ENCODE measurements around the gene TIMP4. TPM values are rescaled to one million over a fixed set of nuclear protein-coding genes. Genes with fewer than 3 reads are reported as not detected.

The TIMP4 gene
- total RNA-seq, 1 donor from 2014 or later: 1.1 TPM

DNA sequence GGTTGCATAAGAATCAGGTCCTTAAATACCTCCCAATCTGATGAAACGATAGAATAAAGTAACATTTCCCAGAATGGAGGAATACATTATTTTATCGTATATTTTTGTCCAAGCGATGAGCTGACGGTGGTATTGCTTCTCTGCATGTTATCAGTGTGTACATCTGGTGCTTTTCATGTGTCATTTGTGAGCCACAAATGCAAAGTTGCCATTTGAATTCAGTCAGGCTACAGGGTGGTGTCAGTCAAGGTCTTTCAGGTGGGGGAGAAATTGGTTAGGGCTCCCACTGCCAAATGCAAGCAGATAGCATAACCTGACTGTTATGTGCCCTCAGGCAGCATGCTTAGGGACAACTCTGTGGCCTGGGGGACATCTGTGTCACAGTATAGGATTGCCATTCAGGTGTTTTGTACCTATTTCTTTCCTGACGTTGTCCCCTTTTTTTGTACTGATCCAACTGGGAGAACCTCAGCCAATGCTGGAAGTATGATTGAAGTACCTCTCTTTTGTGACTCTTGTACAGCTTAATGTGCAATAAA, 26.5 kb upstream of the TIMP4 start:
- DNase-seq: no peak

DNA sequence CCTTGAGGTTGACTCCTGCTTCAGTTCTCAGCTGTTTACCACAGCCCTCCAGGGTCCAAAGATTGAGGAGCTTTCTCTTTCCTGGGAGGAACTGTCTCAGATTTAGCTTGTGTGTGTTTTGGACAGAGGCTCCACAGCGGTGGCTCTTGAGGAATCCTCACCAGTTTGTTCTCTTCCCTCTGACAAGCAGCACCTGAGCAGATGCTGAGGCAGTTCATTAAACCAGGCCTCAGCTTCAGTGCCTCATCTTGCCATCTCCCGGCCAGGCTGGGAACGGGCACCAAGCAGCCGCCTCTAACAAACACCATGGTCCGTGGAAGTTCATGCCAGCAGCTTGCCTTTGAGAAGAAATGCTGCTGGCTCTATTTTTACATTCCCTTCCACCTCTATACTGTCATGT, 25.8 kb upstream of the TIMP4 start:
- no peak for DNase-seq

DNA sequence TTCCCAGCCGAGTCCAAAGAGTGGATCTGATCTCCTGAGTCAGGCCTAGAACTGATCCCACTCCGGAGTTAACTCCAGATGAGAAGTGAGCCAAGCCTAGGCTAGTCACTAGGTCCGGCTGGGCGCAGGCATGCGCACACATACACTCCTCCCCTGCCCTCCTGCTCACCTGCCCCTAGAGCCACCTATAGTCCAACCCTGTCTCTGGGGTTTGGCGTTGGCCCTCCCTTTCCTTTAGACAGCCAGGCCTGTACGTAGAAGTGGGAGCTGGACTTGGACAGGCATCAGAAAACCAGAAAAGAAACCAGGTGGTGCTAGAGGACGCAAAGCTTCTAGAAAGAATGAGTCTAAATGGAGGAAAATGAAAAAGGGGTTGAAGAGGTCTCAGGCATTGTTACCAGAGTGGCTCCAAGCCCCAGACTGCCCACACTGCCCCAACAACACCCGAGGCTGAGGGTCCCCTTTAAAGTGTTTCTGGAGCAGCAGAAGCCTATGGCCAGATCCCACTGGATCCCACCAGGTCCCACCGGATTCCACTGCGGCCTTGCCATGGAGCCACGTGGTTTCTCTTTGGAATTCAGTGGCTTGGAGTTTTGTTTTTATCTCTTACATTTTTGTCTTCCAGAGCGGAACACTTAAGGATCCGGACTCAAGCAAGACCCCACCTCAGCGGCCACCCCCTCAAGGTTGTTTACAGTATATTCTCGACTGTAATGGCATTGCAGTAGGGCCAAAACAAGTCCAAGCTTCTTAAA, 24.2 kb upstream of the TIMP4 start:
- no peak for DNase-seq

DNA sequence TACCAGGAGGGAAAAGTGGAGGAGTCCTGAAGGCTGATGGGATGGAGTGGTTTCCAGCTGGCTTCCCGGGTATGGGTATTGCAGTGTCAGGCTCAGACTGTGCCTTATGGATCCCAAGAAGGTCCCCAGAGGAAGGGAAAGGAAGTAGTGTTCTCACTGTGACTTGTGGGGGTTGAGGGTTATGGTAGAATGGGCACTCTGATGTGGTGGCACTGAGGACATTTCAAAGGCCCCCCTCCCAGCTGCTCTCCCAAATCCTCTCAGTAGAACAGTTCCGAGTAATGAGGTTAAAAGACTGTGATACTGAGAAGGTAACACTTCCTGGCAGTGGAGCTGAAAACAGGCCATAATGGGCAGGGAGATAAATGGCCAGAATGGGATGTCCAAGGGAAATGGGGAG, 23.1 kb upstream of the TIMP4 start:
- no peak for DNase-seq

DNA sequence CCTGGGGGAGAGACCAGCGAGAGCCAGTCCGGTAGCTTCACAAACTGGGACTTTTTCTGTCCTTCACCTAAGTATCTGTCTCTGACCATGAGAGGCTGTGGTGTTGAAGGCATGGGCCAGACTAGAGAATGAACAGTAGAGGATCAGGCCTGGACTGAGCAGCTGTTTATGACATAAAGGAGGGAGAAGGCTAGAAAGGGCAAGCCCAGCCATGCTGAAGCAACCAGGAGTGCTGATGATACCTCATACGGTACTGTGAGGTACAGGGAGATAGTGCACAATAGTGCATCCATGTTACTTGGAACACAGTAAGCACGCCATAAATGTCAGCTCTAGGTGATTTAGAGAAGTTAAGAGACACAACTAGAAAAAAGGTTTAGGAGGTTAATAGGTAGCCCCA, 22.6 kb upstream of the TIMP4 start:
- DNase-seq: no peak

DNA sequence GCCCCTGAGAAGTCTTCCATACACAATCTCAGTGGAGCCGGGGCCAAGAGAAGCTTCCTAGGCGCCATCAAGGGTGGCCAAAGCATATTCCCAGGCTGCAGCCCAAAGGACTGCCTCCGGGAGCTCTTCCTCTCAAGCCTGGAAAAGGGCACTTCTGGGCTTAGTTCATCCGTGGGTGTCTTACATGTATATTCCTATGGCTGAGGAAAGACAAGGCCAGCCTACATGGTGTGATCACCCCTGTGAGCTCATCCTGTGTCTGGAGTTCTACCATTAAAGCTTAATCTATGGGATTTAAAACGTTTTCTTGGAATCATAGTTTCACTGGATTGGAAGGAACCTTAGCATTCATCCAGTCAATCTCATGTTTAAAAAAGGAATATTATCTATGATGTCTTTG, 21.9 kb upstream of the TIMP4 start:
- DNase-seq: no peak

DNA sequence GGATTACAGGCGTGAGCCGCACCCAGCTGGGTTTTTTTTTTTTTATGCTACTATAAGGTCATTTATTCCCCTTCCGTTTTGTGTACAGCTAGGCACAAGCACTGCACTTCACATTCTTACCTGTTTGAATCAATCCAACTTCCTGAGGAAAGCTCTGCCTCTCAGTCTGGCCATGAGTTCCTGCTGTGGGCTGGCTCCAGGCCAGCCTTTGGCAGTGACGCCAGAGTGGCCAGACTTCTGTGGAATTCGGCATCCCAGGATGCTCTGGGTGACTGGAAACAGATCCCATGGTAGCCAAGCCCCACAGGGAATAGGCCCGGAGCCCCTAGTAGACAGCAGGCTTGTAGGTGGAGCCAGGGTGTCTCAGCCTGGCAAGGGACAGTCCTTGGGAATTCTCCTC, 21.5 kb upstream of the TIMP4 start:
- DNase-seq: no peak

DNA sequence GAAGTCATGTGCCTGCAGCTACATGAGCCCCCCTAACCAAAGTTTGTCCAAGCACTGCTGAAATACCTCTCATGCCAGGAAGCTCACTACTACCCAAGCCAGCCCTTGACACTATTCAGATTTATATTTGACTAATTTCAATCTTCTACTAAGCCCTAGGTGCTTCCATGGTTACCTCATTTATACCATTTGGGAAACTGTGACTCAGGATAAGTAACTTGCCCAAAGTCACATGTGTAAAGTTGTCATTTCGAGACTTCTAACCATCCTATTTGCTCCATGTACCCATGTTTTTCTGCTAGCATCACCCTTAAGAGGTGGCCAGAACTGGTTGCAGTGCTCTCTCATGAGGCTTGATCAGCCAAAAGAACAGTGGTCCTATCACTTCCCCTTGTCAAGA, 20.7 kb upstream of the TIMP4 start:
- no peak for DNase-seq

DNA sequence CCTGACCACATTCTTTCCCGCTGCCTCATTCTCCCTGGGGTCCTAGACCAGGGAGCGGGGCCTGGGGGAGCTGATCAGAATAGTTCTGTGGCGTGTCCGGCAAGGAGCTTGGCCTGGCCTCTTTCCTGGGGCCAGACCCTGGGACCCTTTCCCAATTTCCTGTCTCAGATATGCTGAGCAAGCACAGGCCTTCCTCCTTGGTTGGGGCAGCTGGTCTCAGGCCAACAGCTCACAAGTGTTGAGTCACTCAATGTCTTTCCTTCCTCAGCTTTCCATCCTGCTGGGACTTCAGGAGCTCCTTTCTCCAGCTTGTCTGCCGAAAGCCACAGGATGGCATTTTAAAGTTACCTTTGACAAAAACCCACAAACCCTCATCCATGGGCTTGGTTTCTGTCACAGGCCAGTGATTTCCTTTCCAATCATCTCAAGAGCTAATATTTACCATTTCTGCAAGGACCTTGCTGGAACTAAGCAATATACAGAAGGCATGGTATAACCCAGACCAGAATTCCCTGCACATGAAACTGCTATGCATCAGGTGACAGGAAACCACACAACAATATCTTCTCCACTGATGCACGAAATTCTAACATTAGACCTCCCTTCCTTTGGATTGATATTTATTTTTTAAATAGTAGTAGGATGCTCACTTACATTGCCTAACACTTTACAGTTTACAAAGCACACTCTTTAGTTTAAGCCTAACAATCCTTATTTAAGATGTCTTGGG, 19.5 kb upstream of the TIMP4 start:
- DNase-seq: no peak

DNA sequence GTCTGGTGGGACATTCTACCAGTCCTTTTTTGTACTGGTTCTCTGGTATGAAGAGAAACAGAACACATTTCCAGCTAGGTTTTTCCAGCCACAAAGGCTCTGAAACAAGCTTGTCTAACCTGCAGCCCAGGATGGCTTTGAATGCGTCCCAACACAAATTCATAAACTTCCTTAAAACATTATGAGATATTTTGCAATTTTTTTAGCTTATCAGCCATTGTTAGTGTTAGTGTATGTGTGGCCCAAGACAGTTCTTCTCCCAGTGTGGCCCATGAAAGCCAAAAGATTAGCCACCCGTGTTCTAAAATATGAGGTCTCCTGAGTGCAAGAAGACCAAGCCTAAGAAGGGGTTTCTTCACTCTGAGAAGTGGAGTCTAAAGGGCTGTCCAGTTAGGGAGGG, 18.4 kb upstream of the TIMP4 start:
- no peak for DNase-seq

DNA sequence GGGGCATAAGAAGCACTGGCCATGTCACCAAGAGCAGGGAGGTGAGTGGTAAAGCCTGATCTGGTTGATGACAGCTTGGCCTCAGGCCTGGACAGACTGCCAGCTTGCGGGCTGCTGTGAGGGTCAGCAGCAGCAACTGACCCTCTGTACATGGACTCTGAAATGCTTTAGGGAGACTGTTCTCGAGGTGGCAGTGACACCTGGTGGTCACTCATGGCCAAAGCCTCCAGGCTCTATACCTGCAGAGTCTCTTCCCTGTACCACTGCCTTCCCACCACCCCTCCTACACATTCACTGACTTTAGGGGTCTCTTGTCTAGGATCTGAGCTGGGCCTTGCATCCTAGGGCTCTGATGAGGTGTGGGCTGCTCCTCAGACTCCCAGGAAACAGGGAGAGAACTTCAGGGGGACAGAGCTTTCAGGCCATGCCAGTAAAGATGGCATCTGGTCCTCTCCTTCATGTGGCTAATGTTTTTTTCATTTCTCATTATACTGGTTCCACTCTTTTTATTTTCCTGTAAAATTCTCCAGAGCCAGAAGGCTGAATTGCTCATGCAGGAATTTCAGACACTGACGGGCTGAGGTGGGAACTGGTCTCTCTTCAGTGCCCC, 17.2 kb upstream of the TIMP4 start:
- peak; percentile 71 for DNase-seq

DNA sequence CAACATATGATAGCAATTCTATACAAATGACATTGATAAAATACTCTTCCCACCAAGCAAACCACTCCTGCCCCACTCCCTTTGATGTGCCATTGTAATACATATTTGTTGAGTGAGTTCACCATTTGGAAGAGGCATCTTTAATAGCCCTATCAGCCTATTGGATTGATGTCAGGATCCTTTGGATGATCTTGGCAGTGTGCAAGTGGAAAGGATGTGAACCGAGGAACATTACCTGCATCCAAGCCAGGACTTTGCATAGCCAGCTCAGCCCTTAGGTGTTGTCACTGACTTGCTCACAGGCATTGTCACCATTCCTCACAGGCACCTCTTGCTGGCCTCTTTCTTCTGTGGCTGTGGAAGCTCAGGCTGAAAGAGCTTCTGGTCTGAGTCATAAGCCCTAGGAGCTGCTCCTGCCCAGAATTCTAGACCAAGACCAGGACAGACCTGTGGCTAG, 16.5 kb upstream of the TIMP4 start:
- DNase-seq: no peak

DNA sequence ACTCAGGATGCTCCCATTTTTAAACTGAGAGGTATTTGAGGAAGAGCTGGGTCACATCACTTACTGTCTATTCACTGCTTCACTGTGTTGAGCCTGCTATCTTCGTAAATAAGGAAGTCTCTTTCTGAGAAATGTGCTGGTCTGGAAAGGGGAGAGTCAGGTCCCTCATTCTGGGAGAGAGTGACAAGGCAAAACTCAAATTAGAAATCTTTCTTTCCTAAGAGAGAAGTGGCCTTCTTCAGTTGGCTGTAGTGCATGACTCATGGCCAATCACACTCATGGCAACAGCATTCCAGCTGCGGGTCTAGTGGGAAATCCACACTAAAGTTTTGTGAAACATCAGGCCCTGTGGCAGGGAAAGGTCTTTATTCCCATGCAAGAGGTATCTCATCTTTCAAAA, 11.5 kb upstream of the TIMP4 start:
- DNase-seq: no peak

DNA sequence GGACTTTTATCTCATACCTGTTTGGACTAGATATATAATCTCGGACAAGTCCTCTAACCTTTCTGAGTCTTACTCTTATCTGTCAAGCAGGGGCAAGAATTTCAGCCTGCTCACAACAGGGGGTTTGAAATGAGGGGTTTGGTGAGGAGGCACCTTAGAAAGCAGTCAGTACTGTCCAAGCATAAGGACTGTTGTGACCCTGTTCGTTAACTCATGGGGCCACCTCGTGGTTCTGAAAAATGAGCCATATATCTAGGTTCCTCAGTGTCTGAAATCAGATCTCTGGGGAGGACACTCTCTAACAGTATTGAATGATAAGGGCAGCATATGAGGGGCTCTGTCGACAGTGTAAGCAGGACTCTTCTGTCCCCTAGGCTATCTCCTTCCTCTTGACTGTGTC, 7.2 kb upstream of the TIMP4 start:
- no peak for DNase-seq

DNA sequence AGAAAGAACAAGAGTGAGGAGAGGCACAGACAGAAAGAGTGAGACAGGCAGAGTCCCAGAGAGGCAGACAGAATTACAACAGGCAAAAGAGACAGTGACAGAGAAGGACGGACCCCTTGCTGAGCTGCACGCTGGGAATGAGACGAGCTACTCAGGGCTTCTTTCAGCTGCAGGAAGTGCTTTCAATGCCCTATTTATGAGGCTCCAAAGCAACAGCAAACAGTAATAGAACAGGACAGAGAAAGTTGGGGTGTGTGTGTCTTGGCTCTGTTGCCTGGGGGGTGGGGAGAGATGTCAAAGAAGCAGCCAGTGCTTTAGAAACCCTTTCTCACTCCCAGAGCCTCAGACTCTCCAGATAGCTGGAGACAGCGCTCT, 502 bp upstream of the TIMP4 start:
- peak; percentile 24 for DNase-seq

DNA sequence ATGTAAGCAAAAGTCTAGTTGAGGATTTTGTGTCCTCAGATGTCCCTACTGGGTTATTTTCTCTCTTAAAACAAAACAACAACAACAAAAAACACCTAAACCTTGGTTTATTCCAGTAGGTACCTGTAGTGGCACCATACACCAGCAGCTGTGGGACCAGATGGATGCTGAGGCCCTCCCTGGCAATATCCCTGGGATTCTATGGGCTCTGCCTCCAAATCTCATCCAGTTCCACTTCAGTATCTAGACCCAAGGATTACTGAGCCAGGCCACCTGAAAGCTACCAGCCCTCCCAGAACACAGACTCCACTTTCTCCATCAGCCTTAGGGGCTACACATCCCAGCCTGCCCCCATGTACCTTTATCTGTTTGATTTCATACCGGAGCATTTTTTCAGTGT, 1.7 kb downstream of the TIMP4 start:
- no peak for DNase-seq

DNA sequence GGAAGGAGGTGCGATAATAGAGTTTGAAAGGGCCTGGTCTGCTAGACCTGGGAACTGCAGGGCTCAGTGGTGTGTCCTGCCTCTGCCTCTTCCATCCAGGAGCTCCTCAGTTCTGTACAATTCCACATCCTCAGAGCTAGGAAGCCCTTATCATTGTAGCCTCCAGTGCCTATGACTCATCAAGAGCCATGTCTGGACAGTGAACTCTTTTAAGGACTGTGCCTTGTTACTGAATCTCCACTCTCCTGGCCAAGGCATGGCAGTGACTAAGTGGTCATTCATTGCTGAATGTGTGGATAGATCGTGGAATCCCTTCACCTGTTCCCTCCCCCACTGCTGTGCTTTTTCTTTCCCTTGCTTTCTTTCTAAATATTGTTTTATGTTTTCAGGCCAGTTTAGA, 2.9 kb downstream of the TIMP4 start:
- no peak for DNase-seq

DNA sequence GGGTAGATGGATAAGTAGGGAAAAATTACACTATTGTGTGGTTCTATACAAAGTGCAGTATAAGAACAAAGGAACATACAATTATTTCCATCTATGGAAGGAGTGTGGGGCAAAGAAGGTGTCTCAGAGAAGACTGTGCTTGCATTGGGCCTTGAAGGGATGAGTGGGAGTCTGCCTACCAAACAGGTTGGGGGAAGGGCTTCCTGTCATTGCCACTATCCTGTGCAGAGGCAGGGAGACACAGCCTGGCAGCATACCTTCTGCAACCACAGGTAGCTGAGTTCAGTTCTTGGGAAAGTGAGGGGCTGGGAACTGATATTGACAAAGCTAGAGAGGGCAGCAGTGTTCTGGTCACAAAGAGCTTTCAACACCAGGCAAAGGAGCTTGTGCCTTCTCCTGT, 3.4 kb downstream of the TIMP4 start:
- DNase-seq: no peak

DNA sequence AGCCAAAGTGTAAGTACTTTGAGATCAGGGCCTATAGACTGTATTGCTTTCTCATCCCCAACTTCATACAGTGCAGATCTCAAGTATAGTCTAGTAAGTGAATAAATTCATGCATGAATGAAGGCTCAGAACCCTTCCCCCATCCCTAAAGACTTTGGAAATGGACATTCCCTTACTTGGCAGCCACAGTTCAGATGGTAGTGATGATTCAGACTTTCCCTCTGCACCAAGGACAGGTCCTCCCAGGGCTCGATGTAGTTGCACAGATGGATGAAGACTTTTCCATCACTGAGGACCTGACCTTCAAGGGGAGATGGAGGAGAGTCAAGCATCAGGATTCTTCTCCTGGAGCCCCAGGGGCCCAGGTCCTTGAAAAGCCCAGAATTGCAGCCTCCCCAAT, 4.6 kb downstream of the TIMP4 start:
- no peak for DNase-seq

DNA sequence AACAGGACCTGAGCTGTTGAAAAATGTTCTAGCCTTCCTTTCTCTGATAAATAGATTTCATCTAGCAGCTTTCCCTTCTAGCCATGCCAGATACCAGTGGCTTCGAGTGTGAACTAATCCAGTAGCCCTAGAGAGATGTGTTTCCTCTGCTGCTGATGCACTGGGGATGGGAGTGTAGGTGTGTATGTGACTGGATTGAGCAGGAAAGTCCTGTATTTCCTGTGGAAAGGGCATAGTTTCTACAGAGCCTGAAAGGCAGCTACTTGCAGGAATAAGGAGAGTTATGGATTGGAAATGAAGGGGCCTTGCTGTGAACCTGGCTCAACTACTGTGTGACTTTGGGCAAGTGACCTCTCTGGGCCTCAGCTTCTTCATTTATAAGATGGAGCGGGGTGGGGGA, 8.6 kb downstream of the TIMP4 start:
- no peak for DNase-seq

DNA sequence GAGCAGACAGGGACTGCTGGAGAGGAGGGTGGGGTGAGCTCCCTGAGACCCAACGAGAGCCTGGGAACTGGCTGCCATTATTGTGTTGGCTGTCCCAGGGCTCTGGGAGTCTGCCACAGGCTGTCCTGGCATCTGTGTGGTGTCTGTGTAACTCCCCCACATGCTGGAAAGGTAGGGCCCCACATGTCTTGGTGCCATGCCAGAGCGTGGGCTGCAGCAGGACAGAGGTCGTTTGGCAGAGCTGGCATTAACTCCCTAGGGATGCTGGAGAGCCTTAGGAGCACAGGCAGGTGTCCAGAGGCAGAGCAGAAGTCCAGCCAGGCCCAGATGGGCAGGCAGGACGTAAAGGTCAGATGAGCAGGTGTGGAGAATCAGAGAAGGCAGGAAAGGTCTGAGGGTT, 9.7 kb downstream of the TIMP4 start:
- DNase-seq: no peak

DNA sequence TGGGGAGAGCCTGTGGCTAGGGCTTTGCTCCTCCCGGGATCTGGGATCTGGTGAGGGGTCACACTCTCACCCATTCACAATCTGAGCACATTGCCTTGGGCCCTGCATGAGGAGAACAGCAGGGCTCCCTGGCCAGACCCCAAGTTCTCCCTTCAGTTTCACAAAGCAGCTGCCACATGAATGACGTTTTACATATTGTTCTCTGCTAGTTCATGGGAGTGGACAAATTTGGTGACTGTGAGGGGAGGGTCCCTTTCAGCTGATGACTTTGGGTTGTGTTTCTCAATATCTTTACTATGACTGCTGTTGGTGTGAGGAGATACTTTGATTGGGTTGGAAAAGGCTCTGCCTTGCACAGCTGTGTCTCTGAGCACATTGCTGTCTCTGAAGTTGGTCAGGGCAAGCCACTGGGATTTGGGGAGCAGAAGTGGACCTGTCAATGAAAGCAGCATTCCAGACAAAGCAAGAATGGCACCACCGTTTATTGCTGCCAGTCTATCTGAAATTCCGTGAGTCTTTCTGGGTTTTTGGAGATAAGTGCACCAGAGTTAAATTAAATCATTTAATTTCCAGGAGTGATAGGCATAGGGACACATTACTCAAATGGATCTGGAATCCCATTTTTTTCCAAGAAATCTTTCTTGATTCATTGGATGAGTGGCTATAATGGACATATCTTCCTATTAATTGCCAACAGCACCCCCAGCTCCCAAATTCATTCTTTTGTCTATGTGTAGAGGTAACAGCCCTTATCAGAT, 10.3 kb downstream of the TIMP4 start:
- DNase-seq: peak; percentile 62
